GDM1 (cell line): ENCODE data around the gene NECTIN4.
A peak's percentile ranks its signal among the peaks of the same experiment; 100 is the strongest.
"Not testable (repeated sequence)": the region's sequence is repeated elsewhere in the genome, so short reads cannot be mapped to it uniquely, and the experiment has no call there.

Source experiments
- DNase-seq: peaks from one replicate; lab custom pipeline; 2025; lab: John Stamatoyannopoulos, UW

NECTIN4 gene

DNA sequence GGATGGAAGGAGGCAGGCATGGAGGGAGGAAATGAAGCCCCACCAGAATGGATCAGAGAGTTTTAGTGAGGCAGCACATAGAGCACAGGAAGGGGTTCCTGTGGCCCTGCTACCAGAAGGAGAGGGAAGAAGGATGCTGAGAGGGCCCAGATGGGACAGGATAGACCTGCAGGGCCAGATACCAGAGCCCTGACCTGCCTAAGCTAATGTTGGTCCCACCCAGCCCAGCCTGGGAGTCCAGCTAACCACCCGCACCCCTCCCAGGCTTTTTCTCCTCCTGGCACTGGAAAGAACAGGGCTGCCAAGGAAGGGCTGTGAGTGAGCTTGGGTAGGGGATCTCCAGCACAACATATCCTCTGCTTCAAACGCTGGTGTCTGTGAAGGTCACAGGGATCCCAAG is 6.9 kb downstream of the NECTIN4 start:
- DNase-seq, result no peak

DNA sequence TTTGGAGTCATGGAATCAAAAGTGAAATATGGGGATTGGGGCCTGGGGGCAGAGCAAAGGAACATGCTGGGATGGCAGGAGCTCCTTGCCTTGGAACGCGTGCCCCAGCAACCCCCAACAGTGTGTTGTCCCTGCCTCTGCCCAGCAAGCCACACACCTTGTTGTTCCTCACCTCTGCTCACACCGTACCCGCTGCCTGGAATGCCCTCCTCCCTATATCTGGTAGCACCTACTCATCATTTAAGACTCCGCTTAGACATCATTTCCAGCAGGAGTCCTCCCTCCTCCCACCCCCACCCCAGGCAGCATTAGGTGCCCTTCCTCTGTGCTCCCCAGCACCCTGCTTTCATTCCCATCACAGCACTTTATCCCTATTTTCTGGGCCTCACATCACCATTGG is 7.8 kb downstream of the NECTIN4 start:
- no peak for DNase-seq

DNA sequence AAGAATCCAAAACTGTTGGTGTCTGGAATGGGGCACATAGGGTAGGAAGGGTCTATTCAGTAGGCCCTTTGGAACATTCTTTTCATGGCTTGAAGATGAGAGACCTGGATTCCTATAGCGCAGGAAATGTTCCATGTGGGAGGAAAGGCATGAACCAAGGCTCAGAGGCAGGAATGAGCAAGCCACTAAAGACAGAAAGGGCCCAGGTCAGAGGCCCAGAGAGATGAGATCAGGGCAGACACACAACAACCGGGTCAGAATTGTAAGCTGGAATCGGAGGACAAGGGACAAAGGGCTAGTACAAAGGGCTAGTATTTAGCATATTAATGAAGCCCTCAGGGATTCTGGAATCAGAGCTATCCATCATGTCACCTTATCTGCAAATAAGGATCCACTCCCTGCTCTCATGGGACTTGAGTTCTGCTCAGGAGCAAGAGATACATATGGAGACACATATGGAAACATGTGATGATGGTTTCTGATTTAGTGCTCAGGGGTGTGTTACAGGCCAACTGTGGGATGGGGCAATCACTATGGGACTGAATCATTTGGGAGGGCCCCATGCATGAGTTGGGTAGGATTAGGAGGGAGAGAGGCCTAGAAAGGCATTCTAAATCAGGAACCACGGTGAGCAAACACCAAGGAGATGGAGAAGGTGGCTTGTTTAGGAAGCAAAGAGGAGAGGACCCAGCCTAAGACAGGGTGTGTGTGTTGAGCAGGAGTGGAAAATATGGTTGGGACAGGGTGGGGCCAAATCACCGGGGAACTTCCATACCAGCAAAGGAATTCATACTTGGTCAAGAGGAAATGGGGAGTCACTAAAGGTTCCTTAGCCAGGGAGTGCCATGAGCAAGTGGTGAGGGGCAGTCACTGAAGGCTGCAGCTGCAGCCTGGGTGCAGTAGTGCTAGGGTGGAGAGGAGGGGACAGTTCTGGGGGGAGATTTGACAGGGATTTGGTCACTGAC is 8.6 kb downstream of the NECTIN4 start:
- DNase-seq, result no peak

DNA sequence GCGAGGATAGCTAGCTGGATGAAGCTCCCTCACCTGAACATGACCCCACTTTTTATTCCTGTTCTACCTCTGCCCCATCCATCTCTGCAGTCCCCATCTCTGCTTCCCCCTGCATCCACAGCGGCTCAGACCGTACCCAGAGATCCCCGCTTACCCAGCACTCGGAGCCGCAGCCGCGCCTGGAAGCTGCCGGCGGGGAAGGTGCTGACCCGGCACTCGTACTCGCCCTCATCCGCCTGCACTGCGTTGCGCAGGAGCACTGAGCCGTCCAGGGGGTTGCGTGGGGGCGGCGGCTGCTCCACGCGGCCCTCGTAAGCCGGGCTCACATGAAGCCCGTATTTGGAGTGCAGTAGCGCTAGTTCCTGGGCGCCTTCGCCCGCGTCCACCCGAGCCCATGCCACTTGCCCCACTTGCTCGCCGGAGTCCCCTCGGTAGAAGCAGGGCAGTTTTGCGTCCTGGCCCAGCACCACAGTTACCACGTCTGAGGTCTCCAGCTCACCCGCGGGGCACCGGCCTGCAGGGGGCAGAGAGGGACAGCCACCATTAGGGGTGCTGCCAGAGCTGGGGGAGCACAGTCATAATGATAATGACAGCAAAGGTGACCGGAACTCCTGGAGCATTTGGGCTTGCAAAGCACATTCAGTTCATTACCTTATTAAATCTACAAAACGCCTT is 9.8 kb downstream of the NECTIN4 start:
- DNase-seq, result no peak

DNA sequence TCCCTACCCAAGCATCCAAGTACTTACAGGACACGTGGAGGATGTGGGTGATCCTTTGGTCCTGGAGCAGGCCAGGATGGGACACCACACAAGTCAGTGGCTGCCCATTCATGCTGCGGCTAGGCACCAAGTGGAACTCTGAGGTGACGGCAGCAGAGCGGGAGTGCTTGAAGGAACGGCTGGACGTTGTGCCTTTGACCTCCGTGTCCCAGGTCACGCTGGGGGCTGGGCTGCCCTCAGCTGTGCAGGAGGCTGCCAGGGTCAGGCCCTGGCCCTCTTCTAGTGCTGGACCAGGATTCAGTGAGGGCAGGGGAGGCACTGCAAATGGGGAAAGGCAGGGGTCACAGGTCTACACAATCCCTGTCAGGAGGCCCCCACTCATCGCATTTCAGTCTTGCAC is 11.9 kb downstream of the NECTIN4 start:
- no peak for DNase-seq

DNA sequence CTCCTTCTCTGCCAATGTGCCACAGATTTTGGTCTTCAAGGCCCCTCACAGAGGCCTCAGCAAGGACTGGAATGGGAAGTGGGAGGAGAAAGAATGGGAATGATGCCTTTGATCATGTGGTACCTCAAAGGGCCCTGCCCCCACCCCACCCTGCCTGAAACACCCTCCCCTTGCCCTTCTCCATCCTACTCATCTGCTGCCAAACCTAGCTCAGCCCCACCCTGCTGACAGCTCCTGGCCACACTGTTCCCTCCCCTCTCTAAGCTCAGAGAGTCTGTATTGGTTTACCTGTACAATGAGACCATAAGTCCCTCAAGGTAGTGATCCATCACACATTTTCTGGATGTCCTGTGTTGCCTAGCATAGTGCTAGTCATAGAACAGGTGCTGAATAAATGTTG is 12.9 kb downstream of the NECTIN4 start:
- DNase-seq, result no peak

DNA sequence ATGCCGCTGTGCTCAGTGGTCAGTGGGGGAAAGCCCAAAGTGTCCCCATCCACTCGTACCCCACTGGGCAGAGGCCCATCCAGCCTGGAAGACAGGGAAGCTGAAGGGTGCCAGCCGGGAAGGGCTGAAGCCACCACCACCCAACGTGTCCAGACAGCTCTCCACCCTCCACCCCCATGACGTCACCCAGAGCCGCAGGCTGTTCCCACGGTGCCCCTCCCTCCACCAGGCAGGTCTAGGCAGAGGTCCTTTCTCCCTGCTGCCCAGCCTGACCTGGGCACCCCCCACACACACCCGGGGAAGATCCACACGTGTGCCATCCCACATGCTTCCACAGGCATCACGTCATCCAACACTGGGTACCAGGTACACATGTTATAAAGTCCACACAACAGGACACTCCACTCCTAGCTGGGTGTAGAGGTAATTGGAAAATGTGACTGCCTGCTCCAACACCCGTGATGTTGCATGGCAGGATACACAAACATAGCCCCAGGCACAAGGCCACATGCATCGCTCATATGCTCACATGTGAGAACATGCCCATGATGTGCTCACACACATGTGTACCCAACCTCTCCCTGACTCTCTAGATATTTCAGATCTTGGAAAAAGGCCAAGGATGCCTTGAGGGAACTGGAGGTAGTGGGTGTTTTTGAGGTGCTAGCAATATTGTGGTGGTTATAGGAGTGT is 14.5 kb downstream of the NECTIN4 start:
- no peak for DNase-seq

DNA sequence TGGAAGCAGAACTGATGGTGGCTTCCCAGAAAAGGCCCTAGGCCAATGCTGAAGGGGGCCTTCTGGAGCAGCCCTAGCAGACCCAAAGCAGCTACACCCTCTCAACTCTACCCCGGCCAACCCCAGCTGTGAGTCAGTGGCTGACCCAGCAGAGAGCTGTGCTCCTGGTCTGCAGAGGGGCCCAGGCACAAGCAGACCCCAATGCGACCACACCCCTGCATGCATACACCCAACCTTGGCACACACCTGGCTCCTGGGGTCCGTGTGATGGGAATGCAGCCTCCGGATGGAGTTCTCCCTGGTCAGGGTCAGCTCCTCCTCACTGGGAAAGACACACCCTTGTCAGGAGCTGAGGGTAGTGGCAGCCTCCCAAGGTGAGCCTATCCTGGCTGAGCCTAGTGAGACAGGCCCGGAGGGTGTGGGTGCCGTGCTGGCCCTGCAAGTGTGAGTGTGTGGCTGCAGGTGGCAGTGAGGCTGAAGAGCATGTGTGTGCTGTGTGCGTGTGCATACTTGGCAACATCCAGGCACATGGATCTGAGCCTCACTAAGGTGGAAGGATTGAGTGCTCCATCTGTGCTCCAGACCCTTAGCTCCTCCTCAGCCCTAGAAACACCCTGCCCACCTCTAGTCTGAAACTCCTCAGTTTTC is 15.8 kb downstream of the NECTIN4 start:
- DNase-seq, result no peak

DNA sequence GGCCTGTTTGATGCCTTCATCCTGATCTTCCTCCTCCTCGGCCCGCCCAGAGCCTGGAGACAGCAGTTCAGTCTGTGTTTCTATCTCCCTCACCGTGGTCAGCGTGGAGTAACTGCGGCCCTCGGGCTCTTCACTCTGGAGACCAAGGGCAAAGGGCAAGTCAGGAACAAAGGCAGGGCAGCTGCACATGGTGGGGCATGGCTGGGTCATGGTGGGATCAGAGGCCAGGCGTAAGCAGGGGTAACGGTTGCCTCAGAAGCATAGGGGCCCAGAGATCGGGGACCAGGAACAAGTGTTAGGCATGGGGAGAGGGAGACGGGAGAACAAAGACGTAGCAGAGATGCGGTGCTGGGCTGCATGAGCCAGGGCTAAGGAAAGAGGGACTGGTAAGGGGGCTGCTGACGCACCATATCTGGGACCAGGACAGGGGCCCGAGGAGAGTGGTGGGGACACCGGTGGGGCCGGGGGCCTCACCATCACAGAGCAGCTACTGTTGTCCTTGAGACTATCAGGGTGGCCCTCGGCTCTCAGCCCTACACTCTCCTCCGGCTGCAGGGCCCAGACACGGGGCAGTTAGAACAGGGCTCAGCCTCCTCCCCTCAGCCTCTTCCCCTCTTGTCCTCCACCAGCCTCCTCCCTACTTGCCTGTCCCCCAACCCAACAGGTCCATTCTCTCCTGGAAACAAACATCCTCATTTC is 16.5 kb downstream of the NECTIN4 start:
- DNase-seq, result no peak

DNA sequence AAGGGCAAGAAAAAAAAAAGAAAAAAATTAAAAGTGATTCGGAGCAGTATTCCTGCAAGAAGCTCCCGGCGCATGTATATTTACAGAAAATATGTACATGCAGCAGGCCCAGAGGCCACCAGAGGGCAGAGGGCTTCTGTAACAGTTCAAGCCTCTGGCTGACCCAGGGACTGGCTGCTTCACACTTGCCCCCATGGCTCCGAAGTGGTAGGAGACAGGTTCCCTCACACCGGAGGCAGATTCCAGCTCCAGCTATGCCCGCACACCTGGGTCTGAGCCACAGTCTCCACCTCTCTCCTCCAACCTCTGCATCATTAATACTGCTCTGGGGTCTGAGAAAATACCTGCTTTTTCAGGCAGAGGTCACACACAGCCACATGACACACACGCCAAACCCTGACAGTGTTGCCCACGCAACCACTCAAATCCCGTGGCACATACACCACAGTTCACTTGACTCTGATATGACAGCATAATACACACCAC is 17.4 kb downstream of the NECTIN4 start:
- DNase-seq, result peak; percentile 62

DNA sequence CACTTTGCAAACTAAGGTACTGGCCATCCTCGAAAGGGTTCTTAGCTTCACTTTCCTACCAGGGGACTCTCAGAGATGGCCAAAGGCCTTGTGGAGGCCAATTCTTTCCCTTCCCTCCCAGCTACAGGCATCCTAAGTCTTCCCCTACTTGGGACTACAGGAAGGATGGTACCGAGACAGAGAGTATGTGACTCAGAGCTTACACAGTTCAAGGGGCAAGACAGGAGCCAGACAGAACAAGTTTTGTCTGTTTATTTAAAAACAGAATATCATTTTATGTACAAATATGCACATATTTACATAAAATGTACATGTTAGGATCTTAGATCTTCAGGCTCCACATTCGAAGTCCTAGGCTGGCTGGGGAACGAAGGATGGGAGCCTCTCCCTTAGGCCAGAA is 18.6 kb downstream of the NECTIN4 start:
- DNase-seq, result no peak

DNA sequence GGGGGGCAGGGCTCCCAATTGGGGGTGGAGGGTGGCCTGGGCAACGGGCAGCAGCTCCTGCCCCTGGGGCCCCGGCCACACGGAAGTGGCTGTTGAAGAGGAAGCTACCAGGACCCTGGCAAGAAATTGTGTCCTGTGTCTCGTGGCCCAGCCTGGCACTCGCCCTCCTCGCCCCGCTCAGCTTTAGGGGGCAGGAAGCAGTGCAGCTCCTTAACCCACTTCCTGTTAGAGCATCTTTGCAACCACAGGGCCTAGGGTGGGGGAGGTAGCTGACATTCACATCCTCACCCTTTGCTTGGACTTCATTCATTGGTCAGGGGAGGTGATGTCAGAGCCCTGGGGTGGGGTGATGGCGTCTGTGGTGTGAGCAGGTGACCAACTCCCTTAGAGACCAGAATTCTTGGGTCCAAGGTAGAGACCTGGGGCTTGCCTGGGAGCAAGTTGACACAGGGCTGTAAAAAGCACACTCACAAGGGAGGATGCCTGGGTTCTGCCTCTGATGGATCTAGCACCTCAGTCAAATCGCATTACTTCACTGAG is 19.6 kb downstream of the NECTIN4 start, which contains the start of gene ARHGAP30:
Gene ARHGAP30, minus strand, starts transcription at position 161 of the 540 bp plus-strand sequence. CDS start 267 bp downstream, outside the sequence.
- peak; percentile 93 for DNase-seq

DNA sequence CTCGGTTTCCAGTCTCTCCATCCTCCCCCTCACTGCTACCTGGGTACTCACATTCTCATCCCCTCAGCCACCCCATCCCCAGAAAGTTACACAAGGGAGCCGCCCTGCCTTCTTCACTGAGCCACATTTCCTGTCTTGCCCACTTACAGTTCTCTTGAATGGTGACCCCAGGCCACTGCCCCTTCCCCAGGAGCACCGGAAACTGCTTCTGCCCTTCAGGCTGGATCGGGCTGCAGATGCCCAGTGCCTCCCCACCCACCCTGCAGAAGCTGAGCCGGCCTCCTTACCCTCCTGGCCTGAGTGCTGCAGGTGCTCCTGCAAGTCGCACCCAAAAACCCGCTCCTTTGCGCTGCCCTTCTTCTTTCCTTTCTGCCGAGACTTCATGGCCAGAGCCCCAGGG is 20.1 kb downstream of the NECTIN4 start:
- no peak for DNase-seq

DNA sequence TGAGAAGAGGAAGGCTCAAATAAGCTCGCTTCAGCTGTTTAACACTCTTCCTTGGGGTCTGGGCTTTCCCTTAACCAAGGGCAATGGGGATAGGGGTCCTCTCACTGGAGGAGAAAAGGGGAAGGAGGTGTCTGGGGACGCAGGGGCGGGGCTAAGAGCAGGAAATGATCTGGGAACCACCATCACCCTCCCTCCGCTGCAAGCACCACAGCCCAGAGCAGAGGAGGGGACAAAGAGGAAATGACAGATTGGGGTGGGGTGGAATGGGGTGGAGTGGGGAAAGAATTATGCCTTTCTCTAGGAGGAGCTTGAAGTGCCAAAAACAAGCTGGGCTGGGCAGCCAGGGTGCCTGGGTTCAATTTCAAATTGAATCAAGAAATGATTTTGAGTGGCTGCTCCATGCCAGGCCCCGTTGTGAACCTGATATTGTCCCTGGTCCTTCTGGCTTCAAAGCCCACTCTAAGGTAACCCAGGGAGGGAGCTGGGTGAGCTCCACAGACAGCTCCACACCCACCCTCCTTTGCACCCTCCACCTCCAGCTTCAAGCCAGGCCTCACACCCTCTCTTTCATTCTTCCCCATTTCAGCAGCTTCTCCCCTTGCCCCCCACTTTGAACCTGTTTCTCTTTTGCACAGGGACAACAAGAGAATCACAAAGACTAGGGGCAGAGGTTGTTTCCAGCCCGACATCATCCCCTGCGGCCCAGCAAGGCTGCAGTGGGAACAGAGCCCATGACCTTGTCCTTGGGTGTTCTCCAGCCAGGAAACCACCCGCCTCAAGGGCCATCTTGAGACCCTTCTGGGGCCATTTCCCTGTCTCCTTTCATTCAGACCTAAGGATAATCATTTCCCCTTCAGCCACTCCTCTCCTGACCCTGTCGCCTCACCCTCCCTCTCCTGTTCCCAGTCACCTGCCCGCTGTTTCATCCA is 20.8 kb downstream of the NECTIN4 start:
- peak; percentile 93 for DNase-seq

DNA sequence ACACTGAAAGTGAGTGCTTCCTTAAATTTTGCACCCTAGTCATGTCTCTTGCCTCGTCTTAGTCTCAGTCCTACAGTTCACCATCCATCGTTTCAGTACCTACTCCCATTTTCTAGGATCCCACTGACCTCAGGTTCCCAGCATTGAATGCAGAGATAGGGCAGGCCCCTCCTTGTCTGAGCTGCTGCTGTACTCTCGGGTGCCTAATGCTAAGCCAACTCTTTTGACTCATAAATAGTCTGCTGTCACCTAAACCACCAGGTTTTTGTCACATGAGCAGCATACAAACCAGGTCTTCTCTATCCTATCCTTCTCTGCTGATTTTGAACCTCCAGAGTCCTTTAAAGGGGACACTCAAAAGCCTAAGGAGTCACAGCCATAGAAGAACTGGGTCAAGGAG is 22.7 kb downstream of the NECTIN4 start:
- no peak for DNase-seq

DNA sequence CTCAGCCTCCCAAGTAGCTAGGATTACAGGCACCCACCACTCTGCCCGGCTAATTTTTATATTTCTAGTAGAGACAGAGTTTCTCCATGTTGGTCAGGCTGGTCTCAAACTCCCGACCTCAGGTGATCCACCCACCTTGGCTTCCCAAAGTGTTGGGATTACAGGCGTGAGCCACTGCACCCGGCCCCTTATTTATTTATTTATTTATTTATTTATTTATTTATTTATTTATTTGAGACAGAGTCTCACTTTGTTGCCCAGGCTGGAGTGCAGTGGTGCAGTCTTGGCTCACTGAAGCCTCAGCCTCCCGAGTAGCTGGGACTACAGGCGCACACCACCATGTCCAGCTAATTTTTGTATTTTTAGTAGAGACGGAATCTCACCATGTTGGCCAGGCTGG is 23.7 kb downstream of the NECTIN4 start:
- not testable (repeated sequence) for DNase-seq

DNA sequence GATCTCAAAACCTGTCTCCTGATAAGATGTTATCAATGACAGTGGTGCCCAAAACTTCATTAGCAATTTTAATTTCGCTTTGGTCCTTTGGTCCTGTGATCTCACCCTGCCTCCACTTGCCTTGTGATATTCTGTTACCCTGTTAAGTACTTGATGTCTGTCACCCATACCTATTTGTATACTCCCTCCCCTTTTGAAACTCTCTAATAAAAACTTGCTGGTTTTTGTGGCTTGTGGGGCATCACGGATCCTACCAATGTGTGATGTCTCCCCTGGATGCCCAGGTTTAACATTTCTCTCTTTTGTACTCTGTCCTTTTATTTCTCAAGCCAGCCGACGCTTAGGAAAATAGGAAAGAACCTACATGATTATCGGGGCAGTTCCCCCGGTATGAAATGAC is 25.4 kb downstream of the NECTIN4 start:
- DNase-seq, result not testable (repeated sequence)

DNA sequence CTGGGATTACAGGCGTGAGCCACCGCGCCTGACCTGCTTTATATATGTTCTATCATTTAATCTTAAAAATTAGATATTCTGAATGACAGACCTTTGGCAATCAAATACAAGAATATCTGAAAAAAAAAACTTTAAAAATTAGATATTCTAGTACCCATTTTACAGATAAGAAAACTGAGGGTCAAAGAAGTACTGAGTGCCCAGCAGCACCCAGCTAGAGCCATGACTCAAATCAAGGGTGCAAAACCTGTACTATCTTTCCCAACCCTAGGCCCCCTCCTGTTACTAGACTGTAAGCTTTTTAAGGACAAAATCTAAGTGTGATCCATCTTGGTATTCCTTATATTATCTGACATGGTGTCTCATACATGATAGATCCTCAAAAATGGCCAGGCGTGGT is 27.9 kb downstream of the NECTIN4 start:
- DNase-seq, result no peak

DNA sequence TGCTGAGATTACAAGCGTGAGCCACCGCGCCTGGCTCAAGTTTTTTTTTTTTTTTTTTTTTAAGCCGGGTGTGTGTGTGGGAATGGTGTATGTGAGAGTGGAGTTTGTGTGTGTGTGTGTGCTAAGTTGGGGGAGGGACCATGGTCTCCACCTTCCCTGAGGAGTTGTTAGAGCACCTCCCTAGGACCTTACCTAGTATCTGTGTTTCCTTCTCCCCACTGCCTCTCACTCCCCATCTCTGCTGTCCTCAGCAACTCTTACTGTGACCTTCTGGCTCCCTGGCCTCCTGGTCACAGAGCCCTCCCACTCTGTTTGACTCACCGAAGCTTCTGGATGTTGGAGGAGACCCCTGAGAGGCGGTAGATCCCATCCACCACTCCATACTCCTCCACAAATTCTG is 30.1 kb downstream of the NECTIN4 start:
- DNase-seq, result no peak

DNA sequence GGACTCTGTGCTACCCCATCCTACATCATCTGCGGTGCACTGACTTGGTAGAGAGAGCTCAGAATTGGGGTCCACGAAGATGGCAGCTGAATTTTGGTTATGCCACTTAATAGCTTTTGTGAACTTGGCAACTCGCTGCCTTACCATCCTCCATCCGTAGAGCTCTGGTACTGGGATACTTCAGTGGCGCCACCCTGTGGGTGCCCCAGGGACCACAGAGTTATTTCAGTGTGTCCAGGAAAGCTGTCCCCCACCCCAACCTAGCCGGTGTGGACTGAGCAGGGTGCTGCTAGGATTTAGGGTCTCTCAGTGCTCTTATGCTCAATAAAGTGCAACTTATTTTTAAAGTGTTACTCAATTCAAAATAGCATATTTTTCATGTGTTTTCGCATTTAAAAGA is 34.6 kb downstream of the NECTIN4 start:
- DNase-seq, result no peak
